Esophagus muscularis mucosa (tissue), 4 donors: ENCODE results near the gene CHCHD6.

Experiments used
- CTCF ChIP-seq, 3 experiments: fragments of 200-600 bp in 2 of 3; fragments of 450-650 bp in 1 of 3; sonication (generic) in 2 of 3; IDR thresholded peaks; one replicate each; pipeline ENCODE4 v1.5.1; 2017 to 2019; ENCODE audit warnings: antibody characterized with exemption in 3 of 3, mild to moderate bottlenecking in 2 of 3, moderate library complexity in 1 of 3
- EP300 ChIP-seq: sonication (generic); formaldehyde crosslinking; IDR thresholded peaks from one replicate; pipeline ENCODE4 v1.6.1; 2017; ENCODE audit warnings: antibody characterized with exemption
- POLR2A ChIP-seq: fragments of 450-650 bp; IDR thresholded peaks from one replicate; pipeline ENCODE4 v1.6.1; 2017; ENCODE audit warnings: antibody characterized with exemption, moderate library complexity, mild to moderate bottlenecking, low read depth
- POLR2AphosphoS5 ChIP-seq, 2 donors: sonication (generic); formaldehyde crosslinking; IDR thresholded peaks; one replicate each; pipeline ENCODE4 v1.6.1; 2017; ENCODE audit warnings: antibody characterized with exemption in 2 of 2

- no peak for TF ChIP-seq CTCF (IDR thresholded peaks at IDR 0.05)
- TF ChIP-seq POLR2AphosphoS5 (IDR thresholded peaks at IDR 0.05), result no peak
- no peak for TF ChIP-seq EP300
- TF ChIP-seq POLR2A, result no peak
Observed at GRCh38 chr3:126995926-126996512, 292.0 kb downstream of the CHCHD6 start.
